ENCODE results near the gene CX3CR1. TPM values are rescaled to one million over a fixed set of nuclear protein-coding genes. Genes with fewer than 3 reads are reported as not detected.

The CX3CR1 gene
- total RNA-seq, 1 donor from 2014 or later: 4.2 TPM

GRCh38 chr3:39299279-39299678, 19.4 kb upstream of the CX3CR1 start:
- Mint-ChIP-seq H3K27me3 (ENCODE audit: unreplicated experiment) (peaks cover 9% of the 10 kb centered on the region), H3K4me3 (ENCODE audit: unreplicated experiment) (no peak overlapping the region), H3K9me3 (ENCODE audit: unreplicated experiment) (peaks cover 4% of the 10 kb centered on the region), H3K4me1 (ENCODE audit: unreplicated experiment) (peaks cover 19% of the 10 kb centered on the region), H3K36me3 (ENCODE audit: low read depth, unreplicated experiment) (peaks cover 5% of the 10 kb centered on the region), H3K27ac (ENCODE audit: unreplicated experiment) (no peak overlapping the region)
- no peak for DNase-seq (ENCODE audit: low spot score)
- no peak for TF ChIP-seq CTCF (IDR thresholded peaks at IDR 0.05; ENCODE audit: unreplicated experiment)

GRCh38 chr3:39296197-39297077, 16.6 kb upstream of the CX3CR1 start:
- DNase-seq (ENCODE audit: low spot score): no peak
- Mint-ChIP-seq H3K36me3 (ENCODE audit: low read depth, unreplicated experiment) (no peaks in the 10 kb centered on the region), H3K27me3 (ENCODE audit: unreplicated experiment) (peaks cover 7% of the 10 kb centered on the region), H3K4me3 (ENCODE audit: unreplicated experiment) (no peak overlapping the region), H3K27ac (ENCODE audit: unreplicated experiment) (no peak overlapping the region), H3K4me1 (ENCODE audit: unreplicated experiment) (peaks cover 21% of the 10 kb centered on the region), H3K9me3 (ENCODE audit: unreplicated experiment) (peaks cover 4% of the 10 kb centered on the region)
- no peak for TF ChIP-seq CTCF (IDR thresholded peaks at IDR 0.05; ENCODE audit: unreplicated experiment)

- Mint-ChIP-seq H3K27me3 (ENCODE audit: unreplicated experiment) (peaks cover 7% of the 10 kb centered on the region), H3K27ac (ENCODE audit: unreplicated experiment) (peak overlapping the region; percentile 53), H3K36me3 (ENCODE audit: low read depth, unreplicated experiment) (no peaks in the 10 kb centered on the region), H3K4me1 (ENCODE audit: unreplicated experiment) (peaks cover 21% of the 10 kb centered on the region), H3K4me3 (ENCODE audit: unreplicated experiment) (no peak overlapping the region), H3K9me3 (ENCODE audit: unreplicated experiment) (peaks cover 4% of the 10 kb centered on the region)
- TF ChIP-seq CTCF (IDR thresholded peaks at IDR 0.05; ENCODE audit: unreplicated experiment): no peak
- no peak for DNase-seq (ENCODE audit: low spot score)
These were observed 15.4 kb upstream of the CX3CR1 start for GRCh38 chr3:39295184-39295775.

- H3K4me3 Mint-ChIP-seq (ENCODE audit: unreplicated experiment): no peak overlapping the region
- H3K27me3 Mint-ChIP-seq (ENCODE audit: unreplicated experiment): peaks cover 7% of the 10 kb centered on the region
- H3K27ac Mint-ChIP-seq (ENCODE audit: unreplicated experiment): peak overlapping the region; percentile 48
- no peaks in the 10 kb centered on the region for H3K36me3 Mint-ChIP-seq (ENCODE audit: low read depth, unreplicated experiment)
- peaks cover 26% of the 10 kb centered on the region for H3K4me1 Mint-ChIP-seq (ENCODE audit: unreplicated experiment)
- DNase-seq (ENCODE audit: low spot score): no peak
- no peak for TF ChIP-seq CTCF (IDR thresholded peaks at IDR 0.05; ENCODE audit: unreplicated experiment)
- peaks cover 4% of the 10 kb centered on the region for H3K9me3 Mint-ChIP-seq (ENCODE audit: unreplicated experiment)
These were observed 14.8 kb upstream of the CX3CR1 start for GRCh38 chr3:39294446-39295183.
